ENCODE results near the gene CD109.
"Not testable (repeated sequence)": the region's sequence is repeated elsewhere in the genome, so short reads cannot be mapped to it uniquely, and the experiment has no call there.

- TF ChIP-seq CTCF (IDR thresholded peaks at IDR 0.05 in 4 of 5, conservative IDR thresholded peaks at IDR 0.05 in 1 of 5); POLR2A (IDR thresholded peaks at IDR 0.05): not testable (repeated sequence)
These were observed 19.1 kb downstream of the CD109 start for GRCh38 chr6:73715111-73715508.

All from gastrocnemius medialis (tissue), 4 donors.